Measurements from ENCODE around the gene ZNF444.

DNA sequence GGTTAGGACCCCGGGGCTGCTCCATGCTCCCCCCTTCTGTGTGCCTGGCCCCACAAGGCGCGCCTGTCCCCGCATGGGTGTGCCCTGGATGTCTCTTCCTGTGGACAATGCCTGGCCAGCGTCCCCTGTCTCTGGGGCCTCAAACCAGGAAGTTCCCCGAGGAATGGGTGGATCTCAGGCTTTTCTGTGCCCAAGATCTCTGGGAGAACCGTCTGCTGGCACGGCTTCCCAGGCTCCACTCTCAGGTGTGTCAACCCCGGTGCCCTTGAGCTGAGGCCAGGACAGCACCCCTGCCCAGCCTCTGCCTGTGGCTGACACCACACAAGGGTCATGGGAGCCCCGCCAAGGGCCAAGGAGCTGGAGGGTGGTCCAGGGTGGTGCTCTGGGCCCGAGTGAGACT is 15.7 kb downstream of the ZNF444 start:
- no peak for TF ChIP-seq EZH2 (IDR thresholded peaks at IDR 0.05; ENCODE audit: low read length)
- TF ChIP-seq, protein P1, sequence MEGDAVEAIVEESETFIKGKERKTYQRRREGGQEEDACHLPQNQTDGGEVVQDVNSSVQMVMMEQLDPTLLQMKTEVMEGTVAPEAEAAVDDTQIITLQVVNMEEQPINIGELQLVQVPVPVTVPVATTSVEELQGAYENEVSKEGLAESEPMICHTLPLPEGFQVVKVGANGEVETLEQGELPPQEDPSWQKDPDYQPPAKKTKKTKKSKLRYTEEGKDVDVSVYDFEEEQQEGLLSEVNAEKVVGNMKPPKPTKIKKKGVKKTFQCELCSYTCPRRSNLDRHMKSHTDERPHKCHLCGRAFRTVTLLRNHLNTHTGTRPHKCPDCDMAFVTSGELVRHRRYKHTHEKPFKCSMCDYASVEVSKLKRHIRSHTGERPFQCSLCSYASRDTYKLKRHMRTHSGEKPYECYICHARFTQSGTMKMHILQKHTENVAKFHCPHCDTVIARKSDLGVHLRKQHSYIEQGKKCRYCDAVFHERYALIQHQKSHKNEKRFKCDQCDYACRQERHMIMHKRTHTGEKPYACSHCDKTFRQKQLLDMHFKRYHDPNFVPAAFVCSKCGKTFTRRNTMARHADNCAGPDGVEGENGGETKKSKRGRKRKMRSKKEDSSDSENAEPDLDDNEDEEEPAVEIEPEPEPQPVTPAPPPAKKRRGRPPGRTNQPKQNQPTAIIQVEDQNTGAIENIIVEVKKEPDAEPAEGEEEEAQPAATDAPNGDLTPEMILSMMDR (optimal IDR thresholded peaks at IDR 0.05 in 1 of 3, IDR thresholded peaks at IDR 0.05 in 1 of 3, conservative IDR thresholded peaks at IDR 0.05 in 1 of 3; ENCODE audit: extremely low read depth in 1 of 3, insufficient read depth in 2 of 3, low read length in 3 of 3) = no peak

Measured in keratinocyte (primary cell).